RWPE1 (cell line): Measurements from ENCODE around the gene HPCA.

Experiments used
- CTCF ChIA-PET: fragments of 350-600 bp; sonication (Branson Sonifier 250); formaldehyde crosslinking; extraction: SDS; loops from one replicate; lab custom pipeline; 2021; lab: Yijun Ruan, JAX
- POLR2A ChIA-PET: fragments of 400-600 bp; formaldehyde crosslinking; extraction: SDS; loops from one replicate; lab custom pipeline; 2020; ENCODE audit warnings: antibody characterized with exemption; ENCODE audit not compliant: low non-redundant PET; lab: Yijun Ruan, JAX
- DNase-seq: peaks from one replicate; pipeline ENCODE4 v3.0.0; 2012; ENCODE audit warnings: low spot score
- H3K27ac ChIP-seq: fragments of 450-650 bp; 2 replicates; pipeline ENCODE4 v1.5.1; 2017
- CTCF ChIP-seq: fragments of 450-650 bp; conservative IDR thresholded peaks from 2 replicates; pipeline ENCODE4 v1.5.1; 2017; ENCODE audit warnings: low read depth, mild to moderate bottlenecking

HPCA gene

GRCh38 chr1:32915766-32916706, 29.7 kb downstream of the HPCA start:
- no peak overlapping the region for H3K27ac ChIP-seq
- CTCF ChIA-PET, result interaction anchor here (0.7 kb wide), 1 partner anchor 552 kb away, joined by 3 read pairs; no protein-coding TSS in a partner anchor
- DNase-seq, result no peak
- POLR2A ChIA-PET, result no interaction called here
- no peak for TF ChIP-seq CTCF

GRCh38 chr1:32917521-32917920, 31.2 kb downstream of the HPCA start:
- TF ChIP-seq CTCF, result no peak
- ChIA-PET CTCF (no interaction called here), POLR2A (no interaction called here)
- DNase-seq, result no peak
- no peak overlapping the region for H3K27ac ChIP-seq

GRCh38 chr1:32918179-32918578, 31.9 kb downstream of the HPCA start:
- ChIA-PET CTCF (interaction anchor here (0.7 kb wide), 1 partner anchor 26 kb away, joined by 4 read pairs; no protein-coding TSS in a partner anchor), POLR2A (no interaction called here)
- DNase-seq, result no peak
- TF ChIP-seq CTCF, result no peak
- H3K27ac ChIP-seq, result no peak overlapping the region

- POLR2A ChIA-PET, result no interaction called here
- CTCF ChIA-PET, result interaction anchor here (0.6 kb wide), 2 partner anchors 155 to 207 kb away, joined by 3 to 7 read pairs; no protein-coding TSS in a partner anchor
- H3K27ac ChIP-seq, result no peak overlapping the region
Measured at GRCh38 chr1:32919811-32920733, 33.8 kb downstream of the HPCA start.

GRCh38 chr1:32920833-32921232, 34.5 kb downstream of the HPCA start:
- CTCF ChIA-PET, result no interaction called here
- TF ChIP-seq CTCF, result no peak
- DNase-seq, result no peak
- H3K27ac ChIP-seq, result no peak overlapping the region
- POLR2A ChIA-PET, result no interaction called here

More at GRCh38 chr1:32919811-32920733, 33.8 kb downstream of the HPCA start:
- DNase-seq, result no peak
- TF ChIP-seq CTCF, result no peak

GRCh38 chr1:32924881-32925344, 38.6 kb downstream of the HPCA start:
- ChIA-PET CTCF (no interaction called here), POLR2A (no interaction called here)
- no peak overlapping the region for H3K27ac ChIP-seq
- no peak for DNase-seq
- no peak for TF ChIP-seq CTCF
